GM19099 (cell line): ENCODE measurements around the gene RAB3GAP2.

ENCODE experiments used
- POLR2A ChIP-seq: IDR thresholded peaks from 3 replicates; pipeline ENCODE4 v1.6.1; 2011; ENCODE audit warnings: low read depth; ENCODE audit not compliant: insufficient read length; ENCODE audit errors: extremely low read depth

RAB3GAP2 gene

GRCh38 chr1:220299337-220299736 is 27.1 kb upstream of the RAB3GAP2 start:
- no peak for TF ChIP-seq POLR2A

- no peak for TF ChIP-seq POLR2A
Measured at GRCh38 chr1:220298470-220299205, 26.4 kb upstream of the RAB3GAP2 start.

- no peak for TF ChIP-seq POLR2A
Measured at GRCh38 chr1:220296981-220297380, 24.7 kb upstream of the RAB3GAP2 start.

GRCh38 chr1:220294846-220295301 is 22.6 kb upstream of the RAB3GAP2 start:
- no peak for TF ChIP-seq POLR2A

GRCh38 chr1:220291580-220291979 is 19.3 kb upstream of the RAB3GAP2 start:
- no peak for TF ChIP-seq POLR2A

- no peak for TF ChIP-seq POLR2A
Measured at GRCh38 chr1:220290140-220290761, 18.0 kb upstream of the RAB3GAP2 start.

- no peak for TF ChIP-seq POLR2A
Measured at GRCh38 chr1:220287129-220287528, 14.9 kb upstream of the RAB3GAP2 start.

- TF ChIP-seq POLR2A, result no peak
Measured at GRCh38 chr1:220283625-220284024, 11.4 kb upstream of the RAB3GAP2 start.

GRCh38 chr1:220281159-220281574 is 8.9 kb upstream of the RAB3GAP2 start:
- no peak for TF ChIP-seq POLR2A

- TF ChIP-seq POLR2A, result no peak
Measured at GRCh38 chr1:220280249-220280648, 8.0 kb upstream of the RAB3GAP2 start.

- TF ChIP-seq POLR2A, result no peak
Measured at GRCh38 chr1:220278991-220279390, 6.7 kb upstream of the RAB3GAP2 start.

- TF ChIP-seq POLR2A, result no peak
Measured at GRCh38 chr1:220275430-220275829, 3.2 kb upstream of the RAB3GAP2 start.

- no peak for TF ChIP-seq POLR2A
Measured at GRCh38 chr1:220274251-220274855, 2.1 kb upstream of the RAB3GAP2 start.

- no peak for TF ChIP-seq POLR2A
Measured at GRCh38 chr1:220272841-220273090, 513 bp upstream of the RAB3GAP2 start.

GRCh38 chr1:220271706-220272046 is 577 bp downstream of the RAB3GAP2 start:
- no peak for TF ChIP-seq POLR2A

GRCh38 chr1:220269036-220269435 is 3.2 kb downstream of the RAB3GAP2 start:
- TF ChIP-seq POLR2A, result no peak
